B cell (primary cell): Measurements from ENCODE around the gene C20orf173. TPM values are rescaled to one million over a fixed set of nuclear protein-coding genes. Genes with fewer than 3 reads are reported as not detected.

ENCODE experiments used
- ATAC-seq: fragments of 200-7000 bp; cut with Tn5 transposase; one replicate; pipeline ENCODE4 v1.10.0; 2021; ENCODE audit warnings: low read depth, mild to moderate bottlenecking, moderate number of reproducible peaks, moderate library complexity
- CTCF ChIA-PET: fragments of 350-600 bp; sonication (Branson Sonifier 250); formaldehyde crosslinking; loops from one replicate; lab custom pipeline; 2021; ENCODE audit warnings: antibody characterized with exemption, inconsistent platforms; lab: Charles Lee
- POLR2A ChIA-PET: fragments of 350-600 bp; sonication (Branson Sonifier 250); formaldehyde crosslinking; loops from one replicate; lab custom pipeline; 2021; ENCODE audit warnings: antibody characterized with exemption; lab: Charles Lee
- DNase-seq: peaks from one replicate; pipeline ENCODE4 v3.0.0; 2013
- H2AFZ ChIP-seq: 2 replicates; pipeline ENCODE4 v1.6.1; 2012; ENCODE audit warnings: mild to moderate bottlenecking, low read depth, low read length; ENCODE audit not compliant: insufficient read depth, poor library complexity, severe bottlenecking
- H3K27ac ChIP-seq, 2 donors: 1 replicate in 1 of 2; 2 replicates in 1 of 2; pipeline ENCODE4 v1.5.1; 2012 to 2013; ENCODE audit warnings: low read length in 2 of 2, mild to moderate bottlenecking in 2 of 2, moderate library complexity in 1 of 2
- H3K27me3 ChIP-seq, 4 experiments: fragments of 200-600 bp in 1 of 4; sonication (generic) in 1 of 4; replicated peaks in 1 of 4; 1 replicate in 2 of 4; 2 replicates in 2 of 4; pipeline versions ENCODE4 v1.6.1 to v1.7.0; 2013 to 2016; ENCODE audit warnings: low read length in 3 of 4, mild to moderate bottlenecking in 2 of 4, mixed read lengths in 1 of 4, moderate library complexity in 1 of 4; ENCODE audit not compliant: insufficient read depth in 4 of 4, control insufficient read depth in 3 of 4; ENCODE audit errors: control extremely low read depth in 1 of 4
- H3K36me3 ChIP-seq, 2 experiments: replicated peaks in 1 of 2; 1 replicate in 1 of 2; 2 replicates in 1 of 2; pipeline versions ENCODE4 v1.6.1 to v1.7.1; 2013; ENCODE audit warnings: low read length in 1 of 2; ENCODE audit not compliant: insufficient read depth in 2 of 2, control insufficient read depth in 1 of 2; ENCODE audit errors: control extremely low read depth in 1 of 2, extremely low read depth in 1 of 2
- H3K4me1 ChIP-seq, 2 donors: fragments of 200-600 bp in 1 of 2; sonication (generic) in 1 of 2; 1 replicate in 1 of 2; 2 replicates in 1 of 2; pipeline versions ENCODE4 v1.5.1 to v1.6.1; 2013 to 2017; ENCODE audit warnings: low read length in 2 of 2; ENCODE audit not compliant: control insufficient read depth in 2 of 2, insufficient read depth in 2 of 2
- H3K4me2 ChIP-seq: replicated peaks from 2 replicates; pipeline ENCODE3; 2012; ENCODE audit warnings: mild to moderate bottlenecking, low read depth, low read length; ENCODE audit not compliant: poor library complexity, severe bottlenecking
- H3K4me3 ChIP-seq, 5 experiments: fragments of 200-600 bp in 1 of 5; sonication (generic) in 1 of 5; 1 replicate in 3 of 5; 2 replicates in 2 of 5; pipeline versions ENCODE4 v1.5.1 to v1.7.0; 2011 to 2016; ENCODE audit warnings: low read length in 4 of 5, mild to moderate bottlenecking in 4 of 5, low read depth in 2 of 5, control low read depth in 1 of 5, moderate library complexity in 1 of 5; ENCODE audit not compliant: insufficient read depth in 1 of 5; ENCODE audit errors: control extremely low read depth in 1 of 5, extremely low read depth in 1 of 5
- H3K79me2 ChIP-seq: fragments of 200-600 bp; sonication (generic); one replicate; pipeline ENCODE4 v1.6.0; 2016; ENCODE audit warnings: low read length; ENCODE audit not compliant: control insufficient read depth, insufficient read depth
- H3K9ac ChIP-seq: fragments of 200-600 bp; sonication (generic); 2 replicates; pipeline ENCODE4 v1.6.1; 2017; ENCODE audit warnings: mild to moderate bottlenecking, low read length, moderate library complexity
- H3K9me3 ChIP-seq, 3 donors: one replicate each; pipeline versions ENCODE4 v1.6.1 to v1.7.1; 2013; ENCODE audit warnings: low read length in 2 of 3; ENCODE audit not compliant: control insufficient read depth in 2 of 3, insufficient read depth in 1 of 3; ENCODE audit errors: control extremely low read depth in 1 of 3
- H4K20me1 ChIP-seq: 2 replicates; pipeline ENCODE4 v1.6.0; 2012; ENCODE audit warnings: mild to moderate bottlenecking, low read length; ENCODE audit not compliant: insufficient read depth, control insufficient read depth, poor library complexity, severe bottlenecking
- H3K27ac Mint-ChIP-seq: one replicate; pipeline ENCODE4 v1.8.0; 2021; ENCODE audit warnings: mixed read lengths
- H3K27me3 Mint-ChIP-seq: one replicate; pipeline ENCODE4 v1.8.0; 2021; ENCODE audit warnings: mixed read lengths
- H3K4me1 Mint-ChIP-seq: one replicate; pipeline ENCODE4 v1.8.0; 2021; ENCODE audit warnings: mixed read lengths
- H3K4me3 Mint-ChIP-seq: one replicate; pipeline ENCODE4 v1.8.0; 2021; ENCODE audit warnings: mixed read lengths
- H3K9me3 Mint-ChIP-seq: one replicate; pipeline ENCODE4 v1.8.0; 2022; ENCODE audit warnings: mixed read lengths; ENCODE audit not compliant: insufficient read depth
- EZH2 ChIP-seq: IDR thresholded peaks from 2 replicates; pipeline ENCODE4 v1.6.1; 2012; ENCODE audit warnings: borderline replicate concordance, low read depth, mild to moderate bottlenecking, moderate library complexity, low read length; ENCODE audit not compliant: insufficient read depth, poor library complexity, severe bottlenecking
- WGBS: methylation state at CpG from one replicate; pipeline ENCODE4 v1.1.5; 2013; ENCODE audit warnings: missing lambda C conversion rate; ENCODE audit not compliant: insufficient coverage; 5-methylcytosine and 5-hydroxymethylcytosine counted together
- intact Hi-C: fragments of 100-400 bp; cut with micrococcal nuclease; formaldehyde crosslinking; loops from one replicate; pipeline ENCODE4 v1.10.0; 2022
- polyA minus RNA-seq: library from RNA; depleted of rRNA, polyadenylated mRNA; stranded (reverse); fragments of >200 nt; gene quantifications from 2 replicates; pipeline ENCODE4 v1.2.3, GENCODE V29; 2012
- polyA plus RNA-seq: library from polyadenylated mRNA; depleted of rRNA; stranded (reverse); fragments of >200 nt; gene quantifications from 2 replicates; pipeline ENCODE4 v1.2.3, GENCODE V29; 2012
- total RNA-seq, 2 donors: library from RNA; stranded (reverse); fragments of 120-200 nt in 1 of 2; gene quantifications; 1 replicate in 1 of 2; 2 replicates in 1 of 2; pipeline versions ENCODE4 v1.2.3 to v1.2.4, GENCODE V29; 2013 to 2022
- TF ChIP-seq, protein P1 (sequence below): fragments of 200-600 bp; IDR thresholded peaks from one replicate; pipeline ENCODE4 v1.8.0; 2022; ENCODE audit warnings: antibody characterized with exemption, mild to moderate bottlenecking

Gene C20orf173
- total RNA-seq, result not detected in 2 replicates
- total RNA-seq (2013), result not detected
- not detected in 2 replicates for polyA plus RNA-seq
- polyA minus RNA-seq, result not detected in 2 replicates

DNA sequence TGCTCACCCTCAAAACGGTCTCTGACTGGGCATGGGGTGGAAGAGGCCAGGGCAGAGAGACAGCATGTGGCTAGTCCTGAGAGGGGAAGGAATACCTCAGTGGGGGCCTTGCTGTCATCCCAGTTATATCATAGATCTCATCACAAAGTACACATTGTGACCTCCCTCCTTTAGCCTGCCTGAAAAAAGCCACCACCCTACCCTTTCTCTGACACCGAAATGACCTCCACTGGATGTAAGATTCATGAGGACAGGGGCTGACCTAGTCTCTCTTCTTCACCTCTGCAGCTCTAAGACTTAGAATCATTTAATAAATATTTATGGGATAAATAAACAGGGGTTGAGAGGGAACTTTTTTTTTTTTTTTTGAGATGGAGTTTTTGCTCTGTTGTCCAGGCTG lies at the start of gene C20orf173:
TSS of gene C20orf173 (minus strand) at position 101 of the 400 bp plus-strand sequence. CDS start 279 bp downstream, outside the sequence.
- Histone ChIP-seq H4K20me1 (no peaks in the 10 kb centered on the region), H2AFZ (no peak within 1 kb of the TSS), H3K9ac (no peak within 1 kb of the TSS), H3K4me2 (no peak within 1 kb of the TSS), H3K36me3 (no peaks in the 10 kb centered on the region), H3K79me2 (no peaks in the 10 kb centered on the region), H3K27ac (no peak within 1 kb of the TSS), H3K27me3 (no peaks in the 10 kb centered on the region), H3K9me3 (no peaks in the 10 kb centered on the region), H3K4me3 (no peak within 1 kb of the TSS), H3K4me1 (no peaks in the 10 kb centered on the region)
- ATAC-seq (no peak), DNase-seq (no peak)
- ChIA-PET CTCF (no interaction called here), POLR2A (no interaction called here)
- intact Hi-C loops, result no loop called here
- H3K27ac Mint-ChIP-seq, result no peak within 1 kb of the TSS
- H3K9me3 Mint-ChIP-seq, result no peaks in the 10 kb centered on the region
- WGBS, result no CpG with 5 or more reads among the region's 2 CpGs
- no peaks in the 10 kb centered on the region for H3K27me3 Mint-ChIP-seq
- no peaks in the 10 kb centered on the region for H3K4me1 Mint-ChIP-seq
- no peak within 1 kb of the TSS for H3K4me3 Mint-ChIP-seq
- TF ChIP-seq, protein P1, sequence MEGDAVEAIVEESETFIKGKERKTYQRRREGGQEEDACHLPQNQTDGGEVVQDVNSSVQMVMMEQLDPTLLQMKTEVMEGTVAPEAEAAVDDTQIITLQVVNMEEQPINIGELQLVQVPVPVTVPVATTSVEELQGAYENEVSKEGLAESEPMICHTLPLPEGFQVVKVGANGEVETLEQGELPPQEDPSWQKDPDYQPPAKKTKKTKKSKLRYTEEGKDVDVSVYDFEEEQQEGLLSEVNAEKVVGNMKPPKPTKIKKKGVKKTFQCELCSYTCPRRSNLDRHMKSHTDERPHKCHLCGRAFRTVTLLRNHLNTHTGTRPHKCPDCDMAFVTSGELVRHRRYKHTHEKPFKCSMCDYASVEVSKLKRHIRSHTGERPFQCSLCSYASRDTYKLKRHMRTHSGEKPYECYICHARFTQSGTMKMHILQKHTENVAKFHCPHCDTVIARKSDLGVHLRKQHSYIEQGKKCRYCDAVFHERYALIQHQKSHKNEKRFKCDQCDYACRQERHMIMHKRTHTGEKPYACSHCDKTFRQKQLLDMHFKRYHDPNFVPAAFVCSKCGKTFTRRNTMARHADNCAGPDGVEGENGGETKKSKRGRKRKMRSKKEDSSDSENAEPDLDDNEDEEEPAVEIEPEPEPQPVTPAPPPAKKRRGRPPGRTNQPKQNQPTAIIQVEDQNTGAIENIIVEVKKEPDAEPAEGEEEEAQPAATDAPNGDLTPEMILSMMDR, result no peak
- no peak for TF ChIP-seq EZH2

DNA sequence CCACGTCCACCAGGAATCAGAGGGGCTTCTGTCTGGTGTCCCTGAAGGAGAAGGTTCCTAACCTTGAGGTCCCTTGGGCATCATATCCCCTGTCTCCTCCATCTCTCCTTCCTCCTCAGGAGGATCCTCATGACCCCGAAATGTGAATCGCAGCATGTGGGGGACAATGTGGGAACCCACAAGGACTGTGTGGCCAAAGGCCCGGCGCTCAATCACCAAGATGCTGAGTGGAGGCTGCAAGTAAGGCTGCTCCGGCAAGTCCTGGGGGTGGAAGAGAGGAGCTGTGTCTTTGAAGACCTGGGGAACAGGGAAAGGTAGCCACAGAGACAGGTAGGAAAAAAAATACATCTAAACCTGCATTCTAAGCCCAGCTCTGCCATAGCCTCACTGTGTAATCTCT lies 49.7 kb upstream of the C20orf173 start:
- Histone ChIP-seq H3K4me3 (no peak overlapping the region), H3K4me1 (no peaks in the 10 kb centered on the region), H3K79me2 (no peaks in the 10 kb centered on the region), H3K27me3 (peaks cover 0 to 10% (median 0%) of the 10 kb centered on the region in 4 experiments), H2AFZ (no peak overlapping the region), H3K36me3 (no peaks in the 10 kb centered on the region), H3K9me3 (peaks cover 0 to 14% (median 7%) of the 10 kb centered on the region in 3 donors), H3K4me2 (no peak overlapping the region), H4K20me1 (no peaks in the 10 kb centered on the region), H3K9ac (no peak overlapping the region), H3K27ac (no peak overlapping the region)
- ChIA-PET POLR2A (no interaction called here), CTCF (interaction anchor here (1.2 to 1.6 kb wide), 2 partner anchors 39 to 116 kb away, joined by 3 to 4 read pairs; no protein-coding TSS in a partner anchor)
- intact Hi-C loops, result no loop called here
- ATAC-seq (no peak), DNase-seq (no peak)
- no peak for TF ChIP-seq EZH2
- TF ChIP-seq, protein P1, result no peak
- no peak overlapping the region for H3K4me3 Mint-ChIP-seq
- 100% methylated on average over 3 of the region's 6 CpGs for WGBS
- H3K27ac Mint-ChIP-seq, result no peak overlapping the region
- peaks cover 4% of the 10 kb centered on the region for H3K9me3 Mint-ChIP-seq
- H3K27me3 Mint-ChIP-seq, result no peaks in the 10 kb centered on the region
- H3K4me1 Mint-ChIP-seq, result no peaks in the 10 kb centered on the region
